Chondrocyte (in vitro differentiated cells): ENCODE results near the gene NUP133. TPM values are rescaled to one million over a fixed set of nuclear protein-coding genes. Genes with fewer than 3 reads are reported as not detected.
A peak's percentile ranks its signal among the peaks of the same experiment; 100 is the strongest.

Experiments
- DNase-seq: peaks from one replicate; pipeline ENCODE4 v3.0.0; 2021; ENCODE audit warnings: mixed read lengths, low spot score
- H3K27ac Mint-ChIP-seq: one replicate; pipeline ENCODE4 v1.8.0; 2021; ENCODE audit warnings: mild to moderate bottlenecking, moderate library complexity, mixed read lengths; ENCODE audit not compliant: unreplicated experiment
- H3K27me3 Mint-ChIP-seq: 2 replicates; pipeline ENCODE4 v1.8.0; 2021; ENCODE audit warnings: low read depth, mixed read lengths
- H3K36me3 Mint-ChIP-seq: 2 replicates; pipeline ENCODE4 v1.8.0; 2021; ENCODE audit warnings: low read depth, mixed read lengths
- H3K4me1 Mint-ChIP-seq: 2 replicates; pipeline ENCODE4 v1.8.0; 2021; ENCODE audit warnings: low read depth, mild to moderate bottlenecking, mixed read lengths
- H3K4me3 Mint-ChIP-seq: one replicate; pipeline ENCODE4 v1.8.0; 2021; ENCODE audit warnings: mild to moderate bottlenecking, moderate library complexity, mixed read lengths; ENCODE audit not compliant: unreplicated experiment
- H3K9me3 Mint-ChIP-seq: 2 replicates; pipeline ENCODE4 v1.8.0; 2021; ENCODE audit warnings: low read depth, mixed read lengths
- CTCF ChIP-seq: fragments of 200-600 bp; sonication (generic); IDR thresholded peaks from 2 replicates; pipeline ENCODE4 v1.5.0; 2021; ENCODE audit warnings: antibody characterized with exemption, mild to moderate bottlenecking, moderate library complexity
- total RNA-seq: library from RNA; stranded (reverse); gene quantifications from 3 replicates; pipeline ENCODE4 v1.2.1, GENCODE V29; 2021

NUP133 gene
- total RNA-seq, 1 donor from 2014 or later, result 30.7 TPM

GRCh38 chr1:229509576-229509975 lies 1.4 kb upstream of the NUP133 start:
- TF ChIP-seq CTCF, result no peak
- peak overlapping the region; percentile 81 for H3K4me3 Mint-ChIP-seq
- H3K27ac Mint-ChIP-seq, result peak overlapping the region; percentile 98
- H3K4me1 Mint-ChIP-seq, result peaks cover 30% of the 10 kb centered on the region
- no peak for DNase-seq
- H3K27me3 Mint-ChIP-seq, result no peaks in the 10 kb centered on the region
- H3K9me3 Mint-ChIP-seq, result no peaks in the 10 kb centered on the region
- no peaks in the 10 kb centered on the region for H3K36me3 Mint-ChIP-seq

DNA sequence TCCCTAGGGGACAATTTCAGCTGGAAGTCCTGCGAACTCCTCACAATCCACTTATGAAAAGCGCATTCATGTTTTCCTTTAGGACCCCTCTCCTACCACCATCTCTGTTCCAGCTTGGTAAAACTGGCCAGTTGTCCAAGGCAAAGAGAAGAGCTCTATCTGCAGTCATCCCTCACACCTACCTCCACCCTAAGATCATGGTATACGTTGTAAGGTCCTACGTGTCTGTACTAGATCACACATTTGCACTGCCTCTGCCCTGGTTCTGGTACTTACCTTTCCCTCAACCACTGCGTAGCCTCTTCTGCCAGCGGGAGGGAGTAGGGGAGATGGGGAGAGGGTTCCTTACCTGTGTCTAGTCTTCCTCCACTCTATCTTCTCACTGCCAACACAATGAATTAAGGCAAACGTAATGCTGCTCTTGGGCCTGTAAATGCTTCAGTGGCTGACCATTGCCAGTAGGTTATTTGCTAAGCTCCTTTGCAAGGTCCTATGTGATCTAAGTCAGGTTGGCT lies 739 bp upstream of the NUP133 start:
- Mint-ChIP-seq H3K27ac (peak overlapping the region; percentile 98), H3K9me3 (no peaks in the 10 kb centered on the region)

DNA sequence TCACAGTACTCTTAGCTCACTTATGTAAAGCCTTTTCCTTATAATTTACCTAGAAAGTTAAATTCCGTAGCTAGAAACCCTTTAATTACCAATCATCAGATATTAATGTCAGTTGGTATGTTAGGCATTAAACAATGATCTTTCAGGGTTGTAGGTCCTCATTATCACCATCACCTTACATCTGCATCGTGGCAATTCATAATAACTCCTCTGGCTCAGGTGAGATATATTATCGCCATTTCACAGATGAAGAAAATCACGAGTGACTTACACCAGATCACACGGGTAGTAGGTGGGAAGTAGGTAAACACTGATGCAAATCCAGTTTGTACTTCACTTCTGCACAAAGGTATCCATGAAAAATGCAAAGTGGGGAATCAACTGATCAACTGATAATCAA lies 639 bp downstream of the NUP133 start:
- peaks cover 26% of the 10 kb centered on the region for H3K4me1 Mint-ChIP-seq
- peak overlapping the region; percentile 81 for H3K4me3 Mint-ChIP-seq
- H3K27me3 Mint-ChIP-seq, result no peaks in the 10 kb centered on the region
- DNase-seq, result no peak
- peak overlapping the region; percentile 98 for H3K27ac Mint-ChIP-seq
- H3K36me3 Mint-ChIP-seq, result peaks cover 1% of the 10 kb centered on the region
- no peaks in the 10 kb centered on the region for H3K9me3 Mint-ChIP-seq
- no peak for TF ChIP-seq CTCF

More for the DNA sequence above, 739 bp upstream of the NUP133 start:
- Mint-ChIP-seq H3K4me1 (peaks cover 26% of the 10 kb centered on the region), H3K27me3 (no peaks in the 10 kb centered on the region), H3K36me3 (no peaks in the 10 kb centered on the region), H3K4me3 (peak overlapping the region; percentile 81)
- no peak for TF ChIP-seq CTCF
- DNase-seq, result no peak

DNA sequence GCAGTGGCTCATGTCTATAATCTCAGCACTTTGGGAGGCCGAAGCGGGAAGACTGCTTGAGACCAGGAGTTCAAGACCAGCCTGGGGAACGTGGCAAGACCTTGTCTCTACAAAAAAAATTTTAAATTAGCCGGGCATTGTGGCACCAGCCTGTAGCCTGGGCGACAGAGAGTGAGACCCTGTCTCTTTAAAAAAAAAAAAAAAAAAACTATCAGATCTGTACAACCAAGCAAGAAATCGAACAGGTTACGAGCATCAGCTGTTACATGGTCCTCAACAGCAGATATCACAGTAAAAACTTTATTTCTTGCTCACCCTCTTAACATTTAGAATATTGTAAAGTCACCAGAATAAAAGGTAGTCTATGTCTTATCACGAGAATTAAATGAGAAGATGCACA lies 1.5 kb downstream of the NUP133 start:
- peaks cover 1% of the 10 kb centered on the region for H3K36me3 Mint-ChIP-seq
- peak overlapping the region; percentile 81 for H3K4me3 Mint-ChIP-seq
- H3K9me3 Mint-ChIP-seq, result no peaks in the 10 kb centered on the region
- H3K27me3 Mint-ChIP-seq, result no peaks in the 10 kb centered on the region
- no peak for TF ChIP-seq CTCF
- H3K4me1 Mint-ChIP-seq, result peaks cover 26% of the 10 kb centered on the region
- no peak overlapping the region for H3K27ac Mint-ChIP-seq
- DNase-seq, result no peak

DNA sequence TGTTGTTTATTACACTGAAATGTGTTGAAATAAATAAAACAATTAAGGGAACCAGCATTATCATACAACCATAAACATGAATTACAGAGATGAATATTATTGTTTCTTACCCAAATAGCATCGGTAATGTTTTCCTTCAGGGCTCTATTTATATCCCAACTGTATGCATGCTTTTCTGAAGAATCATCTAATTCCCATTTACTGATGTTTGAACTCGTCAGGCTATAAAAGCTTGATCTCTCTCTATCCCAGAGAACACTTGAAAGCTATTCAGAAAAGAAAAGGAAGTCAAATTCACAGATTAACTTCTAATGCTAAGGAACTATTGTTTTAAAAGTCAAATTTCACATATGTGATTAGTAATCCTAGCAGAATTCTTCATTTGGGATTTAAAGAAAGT lies 12.4 kb downstream of the NUP133 start:
- no peak for TF ChIP-seq CTCF
- no peak overlapping the region for H3K4me3 Mint-ChIP-seq
- no peak overlapping the region for H3K27ac Mint-ChIP-seq
- H3K9me3 Mint-ChIP-seq, result no peaks in the 10 kb centered on the region
- peaks cover 8% of the 10 kb centered on the region for H3K4me1 Mint-ChIP-seq
- H3K36me3 Mint-ChIP-seq, result peaks cover 24% of the 10 kb centered on the region
- no peak for DNase-seq
- no peaks in the 10 kb centered on the region for H3K27me3 Mint-ChIP-seq
